ENCODE data around the gene POLQ. TPM values are rescaled to one million over a fixed set of nuclear protein-coding genes. Genes with fewer than 3 reads are reported as not detected.
"Not testable (repeated sequence)": the region's sequence is repeated elsewhere in the genome, so short reads cannot be mapped to it uniquely, and the experiment has no call there.

Gene POLQ
- total and polyA plus RNA-seq, 10 of the 15 experiments (the other 5 are each of a cell fraction or from before 2014, with no cell fraction given): 3.3 to 22.4 (median 15.9) TPM

GRCh38 chr3:121594850-121595249 lies 49.1 kb upstream of the POLQ start (continued):
- no peak for TF ChIP-seq SREBF2 (IDR thresholded peaks at IDR 0.05; ENCODE audit: low read length)
- no peak for TF ChIP-seq ZNF622 (IDR thresholded peaks at IDR 0.05)
- no peak for TF ChIP-seq CHD2 (IDR thresholded peaks at IDR 0.05; ENCODE audit: borderline replicate concordance, low read depth, low read length)

- H4K20me1 ChIP-seq (ENCODE audit: control insufficient read depth, insufficient read depth); H3K9me3 ChIP-seq (replicated peaks; ENCODE audit: control insufficient read depth, insufficient read depth, low read length); H3K79me2 ChIP-seq (ENCODE audit: control insufficient read depth, insufficient read depth, low read length); H3K4me1 ChIP-seq (ENCODE audit: control insufficient read depth, insufficient read depth, low read length); DNase-seq (ENCODE audit: low read depth, low spot score); H3K27ac ChIP-seq (ENCODE audit: control insufficient read depth, insufficient read depth); H3K4me3 ChIP-seq; BruUV-seq (replicated peaks); FAIRE-seq; H3K4me2 ChIP-seq (ENCODE audit: control insufficient read depth, insufficient read depth); SMC1A ChIA-PET (ENCODE audit: uncharacterized antibody, unreplicated experiment); intact Hi-C loops (cut with micrococcal nuclease; ENCODE audit: unreplicated experiment); H2AFZ ChIP-seq (ENCODE audit: control insufficient read depth, low read depth, low read length); H3K9ac ChIP-seq (ENCODE audit: control insufficient read depth, insufficient read depth, low read length); H3K36me3 ChIP-seq (ENCODE audit: control insufficient read depth in 2 of 2, insufficient read depth in 2 of 2, low read length in 1 of 2); H3K27me3 ChIP-seq (replicated peaks in 1 of 2; ENCODE audit: control insufficient read depth in 2 of 2, insufficient read depth in 2 of 2, low read length in 1 of 2); ATAC-seq; in situ Hi-C loops (cut with MboI): not testable (repeated sequence)
- RAD21 ChIA-PET (ENCODE audit: unreplicated experiment): interaction anchor here (0.7 kb wide), 1 partner anchor 45 kb away, joined by 3 read pairs; no protein-coding TSS in a partner anchor
- CTCF ChIA-PET: interaction anchor here (1.0 kb wide), 1 partner anchor 24 kb away, joined by 3 read pairs; no protein-coding TSS in a partner anchor
- 40% methylated on average over 4 of the region's 4 CpGs for WGBS (ENCODE audit: insufficient coverage, insufficient replicate concordance, low lambda C conversion rate, missing lambda C conversion rate)
- POLR2A ChIA-PET: interaction anchor here (0.6 kb wide), 1 partner anchor 108 kb away, joined by 3 read pairs; no protein-coding TSS in a partner anchor
These were observed 48.0 kb upstream of the POLQ start for GRCh38 chr3:121593806-121594205.

GRCh38 chr3:121592856-121593702 lies 47.3 kb upstream of the POLQ start, which contains the start of gene FBXO40:
Gene FBXO40, plus strand, starts transcription at chr3:121593379. Its CDS starts 27,197 bp downstream, at chr3:121620576.
- in situ Hi-C loops (cut with MboI): no loop called here
- no peaks in the 10 kb centered on the region for H3K36me3 ChIP-seq (ENCODE audit: control insufficient read depth in 2 of 2, insufficient read depth in 2 of 2, low read length in 1 of 2)
- no peak for FAIRE-seq
- peak; percentile 45 for ATAC-seq
- POLR2A ChIA-PET: interaction anchor here (0.6 kb wide), 1 partner anchor 109 kb away, joined by 3 read pairs; no protein-coding TSS in a partner anchor
- H3K27ac ChIP-seq (ENCODE audit: control insufficient read depth, insufficient read depth): no peak within 1 kb of the TSS
- 39% methylated on average over 11 of the region's 11 CpGs for WGBS (ENCODE audit: insufficient coverage, insufficient replicate concordance, low lambda C conversion rate, missing lambda C conversion rate)
- H3K9ac ChIP-seq (ENCODE audit: control insufficient read depth, insufficient read depth, low read length): no peak within 1 kb of the TSS
- SMC1A ChIA-PET (ENCODE audit: uncharacterized antibody, unreplicated experiment): no interaction called here
- no peak within 1 kb of the TSS for H2AFZ ChIP-seq (ENCODE audit: control insufficient read depth, low read depth, low read length)
- DNase-seq (ENCODE audit: low read depth, low spot score): no peak
- no peaks in the 10 kb centered on the region for H3K4me1 ChIP-seq (ENCODE audit: control insufficient read depth, insufficient read depth, low read length)
- RAD21 ChIA-PET (ENCODE audit: unreplicated experiment): interaction anchor here (0.7 kb wide), 1 partner anchor 45 kb away, joined by 3 read pairs; no protein-coding TSS in a partner anchor
- no peaks in the 10 kb centered on the region for H3K79me2 ChIP-seq (ENCODE audit: control insufficient read depth, insufficient read depth, low read length)
- no peaks in the 10 kb centered on the region for H4K20me1 ChIP-seq (ENCODE audit: control insufficient read depth, insufficient read depth)
- H3K9me3 ChIP-seq (replicated peaks; ENCODE audit: control insufficient read depth, insufficient read depth, low read length): no peaks in the 10 kb centered on the region
- BruUV-seq (replicated peaks): no TSS peak
- intact Hi-C loops (cut with micrococcal nuclease; ENCODE audit: unreplicated experiment): no loop called here
- no peaks in the 10 kb centered on the region for H3K27me3 ChIP-seq (replicated peaks in 1 of 2; ENCODE audit: control insufficient read depth in 2 of 2, insufficient read depth in 2 of 2, low read length in 1 of 2)
- CTCF ChIA-PET: no interaction called here
- no peak within 1 kb of the TSS for H3K4me2 ChIP-seq (ENCODE audit: control insufficient read depth, insufficient read depth)
- H3K4me3 ChIP-seq: no peak within 1 kb of the TSS
- TF ChIP-seq WRNIP1 (IDR thresholded peaks at IDR 0.05; ENCODE audit: borderline replicate concordance, low read depth, low read length) (no peak), MAX (IDR thresholded peaks at IDR 0.05; ENCODE audit: low read depth, low read length) (no peak), USF1 (IDR thresholded peaks at IDR 0.05; ENCODE audit: borderline replicate concordance, extremely low read length, insufficient read depth, low read depth, low read length) (no peak), RAD21 (IDR thresholded peaks at IDR 0.05; ENCODE audit: insufficient read depth, low read depth, low read length) (no peak), LARP7 (IDR thresholded peaks at IDR 0.05) (no peak)

All from GM12878 (cell line).